Measurements from ENCODE around the gene LBH.

LBH gene

DNA sequence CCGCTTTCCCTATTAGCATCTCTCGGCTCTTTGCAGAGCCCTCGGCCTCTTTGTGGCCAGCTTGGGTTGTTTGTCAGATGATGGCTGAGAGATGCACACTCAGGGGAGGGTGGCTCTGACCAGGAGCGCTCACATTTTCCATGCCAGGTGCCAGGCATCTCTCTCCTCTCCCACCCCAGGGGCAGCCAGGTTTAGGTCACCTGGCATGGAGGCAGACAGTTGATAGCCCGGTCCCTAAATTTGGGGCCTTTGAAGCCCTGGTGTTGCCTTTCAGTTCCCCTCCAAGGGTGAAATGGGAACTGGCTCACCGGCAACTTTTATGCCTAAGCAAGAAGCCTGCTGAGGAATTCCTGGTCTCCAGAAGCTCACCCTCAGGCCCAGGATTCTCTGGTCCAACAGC, 19.1 kb downstream of the LBH start:
- Histone ChIP-seq H3K4me1 (peaks cover 51% of the 10 kb centered on the region), H3K27me3 (ENCODE audit: control insufficient read depth, insufficient read depth, low read length) (no peaks in the 10 kb centered on the region), H2AFZ (no peak overlapping the region), H3K9ac (no peak overlapping the region), H3K4me2 (ENCODE audit: low read length) (no peak overlapping the region), H3K27ac (peak overlapping the region; percentile 26), H3K79me2 (peaks cover 39% of the 10 kb centered on the region), H3K9me3 (ENCODE audit: control insufficient read depth, low read length) (no peaks in the 10 kb centered on the region), H3K4me3 (ENCODE audit: low read depth, low read length) (no peak overlapping the region), H3K36me3 (ENCODE audit: control insufficient read depth, insufficient read depth, low read length) (no peaks in the 10 kb centered on the region)
- TF ChIP-seq, protein P1, sequence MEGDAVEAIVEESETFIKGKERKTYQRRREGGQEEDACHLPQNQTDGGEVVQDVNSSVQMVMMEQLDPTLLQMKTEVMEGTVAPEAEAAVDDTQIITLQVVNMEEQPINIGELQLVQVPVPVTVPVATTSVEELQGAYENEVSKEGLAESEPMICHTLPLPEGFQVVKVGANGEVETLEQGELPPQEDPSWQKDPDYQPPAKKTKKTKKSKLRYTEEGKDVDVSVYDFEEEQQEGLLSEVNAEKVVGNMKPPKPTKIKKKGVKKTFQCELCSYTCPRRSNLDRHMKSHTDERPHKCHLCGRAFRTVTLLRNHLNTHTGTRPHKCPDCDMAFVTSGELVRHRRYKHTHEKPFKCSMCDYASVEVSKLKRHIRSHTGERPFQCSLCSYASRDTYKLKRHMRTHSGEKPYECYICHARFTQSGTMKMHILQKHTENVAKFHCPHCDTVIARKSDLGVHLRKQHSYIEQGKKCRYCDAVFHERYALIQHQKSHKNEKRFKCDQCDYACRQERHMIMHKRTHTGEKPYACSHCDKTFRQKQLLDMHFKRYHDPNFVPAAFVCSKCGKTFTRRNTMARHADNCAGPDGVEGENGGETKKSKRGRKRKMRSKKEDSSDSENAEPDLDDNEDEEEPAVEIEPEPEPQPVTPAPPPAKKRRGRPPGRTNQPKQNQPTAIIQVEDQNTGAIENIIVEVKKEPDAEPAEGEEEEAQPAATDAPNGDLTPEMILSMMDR (IDR thresholded peaks at IDR 0.05) = no peak

DNA sequence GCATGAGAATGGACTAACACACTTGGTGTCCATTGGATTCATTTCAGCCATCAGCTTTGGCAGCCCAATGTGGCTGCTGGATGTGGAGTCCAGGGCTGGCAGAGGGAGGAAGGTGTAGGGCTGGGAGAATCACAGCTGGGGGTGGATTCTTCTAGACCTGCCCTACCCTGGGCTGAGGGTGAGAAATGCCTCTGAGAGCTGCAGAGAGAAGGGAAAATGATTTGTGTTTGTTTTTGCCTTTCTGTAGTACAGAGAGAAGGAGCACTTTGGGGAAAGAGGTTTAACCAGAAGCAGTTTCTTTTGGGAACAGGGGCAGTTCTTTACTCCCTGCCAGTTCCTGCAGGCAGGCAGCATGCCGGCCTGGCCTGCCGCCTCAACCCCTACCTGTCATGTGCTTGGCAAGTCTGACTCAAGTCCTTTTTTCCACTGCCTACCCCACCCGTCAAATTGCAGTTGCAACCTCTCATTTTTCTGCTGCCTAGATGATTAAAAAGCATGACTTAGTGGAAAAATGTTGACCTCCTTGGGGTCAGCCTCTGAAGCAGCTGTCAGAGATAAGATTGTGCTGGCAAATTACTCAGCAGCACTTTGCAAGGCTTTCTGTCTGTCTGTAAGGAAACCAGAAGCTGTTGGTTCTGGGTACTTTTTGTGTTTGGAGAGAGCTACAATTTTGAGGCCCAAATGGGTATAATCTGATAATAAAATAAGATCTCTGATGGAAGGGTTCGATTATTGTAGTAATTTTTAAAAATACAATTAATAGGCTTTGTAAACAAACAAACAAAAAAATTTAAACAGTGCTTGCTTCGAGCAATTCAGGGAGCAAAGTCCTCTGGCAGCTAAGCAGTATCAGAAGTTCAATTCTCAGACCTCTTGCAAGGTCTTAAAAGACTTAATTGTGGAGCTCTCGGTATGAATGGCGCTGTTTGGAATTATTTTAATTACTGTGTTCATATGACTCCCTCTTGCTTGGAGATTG, 21.7 kb downstream of the LBH start:
- Histone ChIP-seq H3K4me3 (ENCODE audit: low read depth, low read length) (no peak overlapping the region), H3K4me2 (ENCODE audit: low read length) (peak overlapping the region; percentile 16), H3K4me1 (peaks cover 57% of the 10 kb centered on the region), H3K27ac (peak overlapping the region; percentile 92), H3K36me3 (ENCODE audit: control insufficient read depth, insufficient read depth, low read length) (no peaks in the 10 kb centered on the region), H3K79me2 (peaks cover 32% of the 10 kb centered on the region), H3K9ac (no peak overlapping the region), H3K9me3 (ENCODE audit: control insufficient read depth, low read length) (no peaks in the 10 kb centered on the region), H3K27me3 (ENCODE audit: control insufficient read depth, insufficient read depth, low read length) (no peaks in the 10 kb centered on the region), H2AFZ (peak overlapping the region; percentile 28)
- TF ChIP-seq, protein P1 (IDR thresholded peaks at IDR 0.05) = no peak

DNA sequence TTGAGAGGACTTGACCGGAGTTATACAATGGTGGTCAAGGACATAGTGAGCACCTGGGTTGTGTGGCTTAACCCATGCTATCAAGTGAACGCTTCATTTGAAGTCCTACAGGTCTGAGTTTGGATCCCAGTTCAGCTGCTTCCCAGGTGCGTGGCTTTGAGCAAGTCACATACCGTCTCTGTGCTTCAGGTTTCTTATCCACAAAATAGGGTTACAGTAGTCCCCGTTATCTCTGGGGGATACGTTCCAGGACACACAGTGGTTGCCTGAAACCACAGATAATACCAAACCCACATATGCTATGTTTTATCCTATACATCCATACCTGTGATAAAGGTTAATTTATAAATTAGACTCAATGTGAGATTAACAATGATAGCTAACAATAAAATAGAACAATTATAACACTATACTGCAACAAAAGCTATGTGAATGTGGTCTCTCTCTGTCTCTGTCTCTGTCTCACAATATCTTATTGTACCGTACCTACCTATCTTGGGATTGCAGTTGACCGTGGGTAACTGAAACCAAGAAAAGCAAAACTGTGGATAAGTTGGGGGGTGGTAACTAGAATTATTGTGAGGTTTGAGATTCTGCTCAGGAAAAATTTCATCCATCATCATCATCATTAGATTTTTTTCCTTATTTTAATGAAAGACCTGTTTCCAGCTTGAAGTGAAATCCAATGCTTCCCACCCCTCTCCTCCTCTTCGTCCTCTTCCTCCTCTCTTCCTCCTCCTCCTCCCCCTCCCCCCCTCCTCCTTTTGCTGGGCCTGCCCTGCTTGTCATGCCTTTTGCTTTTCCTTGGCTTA, 22.7 kb downstream of the LBH start:
- Histone ChIP-seq H3K9me3 (ENCODE audit: control insufficient read depth, low read length) (no peaks in the 10 kb centered on the region), H3K36me3 (ENCODE audit: control insufficient read depth, insufficient read depth, low read length) (no peaks in the 10 kb centered on the region), H2AFZ (peak overlapping the region; percentile 28), H3K9ac (no peak overlapping the region), H3K4me3 (ENCODE audit: low read depth, low read length) (no peak overlapping the region), H3K79me2 (peaks cover 31% of the 10 kb centered on the region), H3K27ac (peak overlapping the region; percentile 92), H3K4me1 (peaks cover 50% of the 10 kb centered on the region), H3K27me3 (ENCODE audit: control insufficient read depth, insufficient read depth, low read length) (no peaks in the 10 kb centered on the region), H3K4me2 (ENCODE audit: low read length) (peak overlapping the region; percentile 16)
- TF ChIP-seq, protein P1 (IDR thresholded peaks at IDR 0.05) = no peak

DNA sequence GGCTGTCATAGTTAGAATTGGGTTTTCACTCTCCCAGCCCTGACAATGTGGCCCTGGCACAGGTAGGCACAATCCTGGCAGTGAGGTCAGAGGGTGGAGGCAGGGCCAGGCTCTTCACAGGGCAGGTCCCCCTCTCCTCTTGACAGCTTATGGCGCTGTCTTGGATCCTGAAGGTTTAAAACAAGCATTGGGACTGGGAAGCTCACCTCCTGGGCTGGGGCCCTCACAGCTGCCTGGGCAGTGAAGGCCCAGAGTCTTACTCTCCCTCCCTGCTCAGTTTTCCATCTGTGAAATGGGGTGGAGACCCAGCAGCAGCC, 23.3 kb downstream of the LBH start:
- Histone ChIP-seq H3K27ac (peak overlapping the region; percentile 92), H3K9ac (no peak overlapping the region), H3K36me3 (ENCODE audit: control insufficient read depth, insufficient read depth, low read length) (no peaks in the 10 kb centered on the region), H3K4me3 (ENCODE audit: low read depth, low read length) (no peak overlapping the region), H2AFZ (no peak overlapping the region), H3K4me1 (peaks cover 48% of the 10 kb centered on the region), H3K9me3 (ENCODE audit: control insufficient read depth, low read length) (no peaks in the 10 kb centered on the region), H3K27me3 (ENCODE audit: control insufficient read depth, insufficient read depth, low read length) (no peaks in the 10 kb centered on the region), H3K79me2 (peaks cover 29% of the 10 kb centered on the region), H3K4me2 (ENCODE audit: low read length) (peak overlapping the region; percentile 44)
- TF ChIP-seq, protein P1 (IDR thresholded peaks at IDR 0.05) = no peak

Data from parathyroid adenoma (tissue), 2 donors.